H1 (cell line): Measurements from ENCODE around the gene SSB.

Source experiments
- CTCF ChIP-seq, 3 experiments: IDR thresholded peaks; 1 replicate in 2 of 3; 2 replicates in 1 of 3; pipeline versions ENCODE4 v1.5.1 to v1.6.1; 2011; ENCODE audit warnings: low read length in 3 of 3, mild to moderate bottlenecking in 3 of 3, inconsistent platforms in 2 of 3, low read depth in 1 of 3, moderate library complexity in 1 of 3; ENCODE audit not compliant: insufficient read depth in 1 of 3; ENCODE audit errors: control extremely low read depth in 1 of 3
- EZH2 ChIP-seq: fragments of 200-600 bp; sonication (generic); IDR thresholded peaks from 2 replicates; pipeline ENCODE4 v1.7.1; 2012; ENCODE audit warnings: low read depth, mild to moderate bottlenecking, moderate library complexity, low read length, inconsistent platforms; ENCODE audit not compliant: severe bottlenecking
- FOSL1 ChIP-seq: IDR thresholded peaks from 2 replicates; pipeline ENCODE4 v1.6.1; 2011; ENCODE audit warnings: mild to moderate bottlenecking, low read depth, low read length, moderate library complexity; ENCODE audit not compliant: insufficient read depth
- HDAC2 ChIP-seq, 2 experiments: fragments of 300-600 bp in 1 of 2; sonication (generic) in 1 of 2; IDR thresholded peaks; 2 replicates each; pipeline ENCODE4 v1.6.1; 2011 to 2012; ENCODE audit warnings: low read depth in 2 of 2, low read length in 2 of 2, mild to moderate bottlenecking in 2 of 2, moderate library complexity in 2 of 2, borderline replicate concordance in 1 of 2, inconsistent platforms in 1 of 2
- HDAC6 ChIP-seq: IDR thresholded peaks from one replicate; pipeline ENCODE4 v1.7.1; 2012; ENCODE audit warnings: low read depth, mild to moderate bottlenecking, inconsistent platforms, low read length, moderate library complexity
- POLR2A ChIP-seq, 2 experiments: IDR thresholded peaks; 1 replicate in 1 of 2; 2 replicates in 1 of 2; pipeline ENCODE4 v1.6.1; 2011; ENCODE audit warnings: low read depth in 2 of 2, low read length in 2 of 2, mild to moderate bottlenecking in 2 of 2; ENCODE audit errors: control extremely low read depth in 1 of 2
- POLR2AphosphoS5 ChIP-seq: IDR thresholded peaks from 2 replicates; pipeline ENCODE4 v1.6.1; 2011; ENCODE audit warnings: low read depth, low read length
- SRF ChIP-seq: IDR thresholded peaks from 2 replicates; pipeline ENCODE4 v1.6.1; 2011; ENCODE audit warnings: mild to moderate bottlenecking, low read depth, low read length, moderate library complexity
- TAF1 ChIP-seq: IDR thresholded peaks from 2 replicates; pipeline ENCODE4 v1.6.1; 2011; ENCODE audit warnings: mild to moderate bottlenecking, low read depth, low read length
- TEAD4 ChIP-seq: IDR thresholded peaks from 2 replicates; pipeline ENCODE4 v1.6.1; 2012; ENCODE audit warnings: low read depth, low read length, inconsistent platforms, mixed read lengths
- YY1 ChIP-seq: IDR thresholded peaks from 2 replicates; pipeline ENCODE4 v1.6.1; 2011; ENCODE audit warnings: low read depth, mild to moderate bottlenecking, low read length
- ZNF274 ChIP-seq: IDR thresholded peaks from 2 replicates; pipeline ENCODE4 v1.7.0; 2012; ENCODE audit warnings: low read length, borderline replicate concordance; ENCODE audit errors: extremely low read depth

DNA sequence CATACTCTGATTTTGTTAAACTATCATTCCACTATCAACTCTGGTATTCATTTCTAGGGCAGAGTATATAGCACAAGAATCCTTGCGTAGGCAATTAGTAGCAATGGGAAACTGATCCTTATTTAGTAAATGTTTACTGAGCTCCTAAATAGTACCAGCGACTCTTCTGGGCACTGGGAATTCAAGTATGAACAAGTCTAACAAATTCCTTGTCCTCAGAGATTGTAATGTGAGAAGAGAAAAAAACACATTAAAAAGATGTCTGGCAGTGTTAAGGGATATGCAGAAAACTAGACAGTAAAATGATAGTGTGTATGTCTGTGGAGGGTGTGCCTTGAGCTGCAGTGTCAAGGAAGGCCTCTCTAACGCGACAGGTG, 25.3 kb downstream of the SSB start:
- TF ChIP-seq TEAD4 (no peak), POLR2A (IDR thresholded peaks at IDR 0.05; ENCODE audit: control extremely low read depth in 1 of 2, low read depth in 2 of 2, low read length in 2 of 2) (no peak), SRF (no peak), CTCF (IDR thresholded peaks at IDR 0.05; ENCODE audit: control extremely low read depth in 1 of 3, insufficient read depth in 1 of 3, low read depth in 1 of 3, low read length in 3 of 3) (no peak), HDAC6 (no peak), POLR2AphosphoS5 (no peak), HDAC2 (IDR thresholded peaks at IDR 0.05; ENCODE audit: borderline replicate concordance in 1 of 2, low read depth in 2 of 2, low read length in 2 of 2) (no peak), EZH2 (no peak), TAF1 (no peak), FOSL1 (no peak), YY1 (no peak), ZNF274 (no peak)
